ENCODE data around the gene M1AP.
A peak's percentile ranks its signal among the peaks of the same experiment; 100 is the strongest.

Gene M1AP

GRCh38 chr2:74550231-74550630, 97.9 kb downstream of the M1AP start:
- DNase-seq (ENCODE audit: low spot score) = no peak

GRCh38 chr2:74548900-74549826, 99.0 kb downstream of the M1AP start:
- peak; percentile 90 for DNase-seq (ENCODE audit: low spot score)
- FAIRE-seq = no peak

More at GRCh38 chr2:74550231-74550630, 97.9 kb downstream of the M1AP start:
- FAIRE-seq = peak; percentile 23

GRCh38 chr2:74548285-74548899, 99.7 kb downstream of the M1AP start:
- DNase-seq (ENCODE audit: low spot score) (no peak), FAIRE-seq (no peak)

- DNase-seq (ENCODE audit: low spot score) (no peak), FAIRE-seq (no peak)
These were observed 102.1 kb downstream of the M1AP start for GRCh38 chr2:74546004-74546403.

GRCh38 chr2:74544634-74545033, 103.5 kb downstream of the M1AP start:
- no peak for DNase-seq (ENCODE audit: low spot score)
- FAIRE-seq = no peak

- no peak for FAIRE-seq
- DNase-seq (ENCODE audit: low spot score) = no peak
These were observed 105.2 kb downstream of the M1AP start for GRCh38 chr2:74542978-74543377.

- no peak for DNase-seq (ENCODE audit: low spot score)
- no peak for FAIRE-seq
These were observed 107.8 kb downstream of the M1AP start for GRCh38 chr2:74540291-74540690.

- FAIRE-seq = no peak
- no peak for DNase-seq (ENCODE audit: low spot score)
These were observed 109.2 kb downstream of the M1AP start for GRCh38 chr2:74538881-74539339.

GRCh38 chr2:74537140-74537539, 111.0 kb downstream of the M1AP start:
- FAIRE-seq (no peak), DNase-seq (ENCODE audit: low spot score) (no peak)

- FAIRE-seq = no peak
- DNase-seq (ENCODE audit: low spot score) = no peak
These were observed 111.8 kb downstream of the M1AP start for GRCh38 chr2:74536166-74536950.

- FAIRE-seq (no peak), DNase-seq (ENCODE audit: low spot score) (no peak)
These were observed 112.6 kb downstream of the M1AP start for GRCh38 chr2:74535440-74535965.

- no peak for FAIRE-seq
- DNase-seq (ENCODE audit: low spot score) = no peak
These were observed 113.7 kb downstream of the M1AP start for GRCh38 chr2:74534411-74534810.

- no peak for DNase-seq (ENCODE audit: low spot score)
- no peak for FAIRE-seq
These were observed 114.7 kb downstream of the M1AP start for GRCh38 chr2:74533464-74533863.

GRCh38 chr2:74532222-74532621, 115.9 kb downstream of the M1AP start:
- FAIRE-seq (no peak), DNase-seq (ENCODE audit: low spot score) (no peak)

- DNase-seq (ENCODE audit: low spot score) (no peak), FAIRE-seq (no peak)
These were observed 116.5 kb downstream of the M1AP start for GRCh38 chr2:74531666-74532065.

- peak; percentile 59 for DNase-seq (ENCODE audit: low spot score)
- no peak for FAIRE-seq
These were observed 117.6 kb downstream of the M1AP start for GRCh38 chr2:74530239-74531187.

GRCh38 chr2:74529357-74530238, 118.5 kb downstream of the M1AP start, which contains the start of the genes AUP1 and HTRA2:
Gene AUP1, minus strand, starts transcription at chr2:74529706. Its CDS starts 77 bp downstream, at chr2:74529629.
Gene HTRA2, plus strand, starts transcription at chr2:74529933. Its CDS starts 74 bp downstream, at chr2:74530007.
- peak; percentile 100 for DNase-seq (ENCODE audit: low spot score)
- peak; percentile 35 for FAIRE-seq

GRCh38 chr2:74528600-74529356, 119.4 kb downstream of the M1AP start:
- FAIRE-seq (no peak), DNase-seq (ENCODE audit: low spot score) (peak; percentile 30)

Data from urothelium cell line (cell line).